NCI-H2171 (cell line): ENCODE measurements around the gene NRF1.

Experiments used
- DNase-seq: peaks from one replicate; lab custom pipeline; 2025; lab: John Stamatoyannopoulos, UW

NRF1 gene

GRCh38 chr7:129804111-129804889 is 192.8 kb downstream of the NRF1 start:
- DNase-seq = no peak

GRCh38 chr7:129804890-129805719 is 193.6 kb downstream of the NRF1 start:
- DNase-seq = no peak
